IMR-90 (cell line): Measurements from ENCODE around the gene CD2. TPM values are rescaled to one million over a fixed set of nuclear protein-coding genes. Genes with fewer than 3 reads are reported as not detected.

Source experiments
- ATAC-seq: fragments of 200-7000 bp; cut with Tn5 transposase; 2 replicates; pipeline ENCODE4 v1.9.1; 2020; ENCODE audit warnings: low read depth, mild to moderate bottlenecking, moderate library complexity
- BruUV-seq: library from RNA; stranded (reverse); fragments of 400-500 nt; replicated peaks from 2 replicates; lab custom pipeline; 2021; lab: Mats Ljungman, UMichigan
- CTCF ChIA-PET: fragments of 300-600 bp; formaldehyde crosslinking; extraction: SDS; loops from one replicate; lab custom pipeline; 2021; ENCODE audit warnings: antibody characterized with exemption; lab: Yijun Ruan, JAX
- POLR2A ChIA-PET: fragments of 300-600 bp; sonication (Branson Sonifier 250); formaldehyde crosslinking; loops from one replicate; lab custom pipeline; 2022; ENCODE audit warnings: antibody characterized with exemption; ENCODE audit not compliant: unreplicated experiment; lab: Charles Lee
- DNase-seq: peaks from one replicate; pipeline ENCODE4 v3.0.0; 2013
- H2AFZ ChIP-seq: replicated peaks from 2 replicates; pipeline ENCODE3; 2013; ENCODE audit warnings: low read length, mild to moderate bottlenecking; ENCODE audit not compliant: poor library complexity
- H2AK5ac ChIP-seq: 2 replicates; pipeline ENCODE4 v1.6.1; 2013; ENCODE audit warnings: low read depth, low read length, inconsistent platforms
- H2AK9ac ChIP-seq: replicated peaks from 2 replicates; pipeline ENCODE3; 2013; ENCODE audit warnings: mild to moderate bottlenecking, low read depth, low read length, moderate library complexity; ENCODE audit not compliant: poor library complexity
- H2BK120ac ChIP-seq: 2 replicates; pipeline ENCODE4 v1.6.1; 2013; ENCODE audit warnings: low read depth, low read length, inconsistent platforms
- H2BK15ac ChIP-seq: 3 replicates; pipeline ENCODE4 v1.6.1; 2013; ENCODE audit warnings: low read depth, low read length, inconsistent platforms
- H2BK20ac ChIP-seq: 2 replicates; pipeline ENCODE4 v1.6.1; 2013; ENCODE audit warnings: low read depth, mild to moderate bottlenecking, inconsistent platforms, low read length, moderate library complexity
- H2BK5ac ChIP-seq: 2 replicates; pipeline ENCODE4 v1.6.1; 2013; ENCODE audit warnings: mild to moderate bottlenecking, low read depth, low read length, inconsistent platforms; ENCODE audit not compliant: poor library complexity, severe bottlenecking
- H3K14ac ChIP-seq: replicated peaks from 2 replicates; pipeline ENCODE4 v1.6.1; 2013; ENCODE audit warnings: low read depth, low read length, inconsistent platforms
- H3K18ac ChIP-seq: 2 replicates; pipeline ENCODE4 v1.6.1; 2013; ENCODE audit warnings: low read depth, low read length, control low read depth
- H3K23ac ChIP-seq: 2 replicates; pipeline ENCODE4 v1.6.1; 2013; ENCODE audit warnings: low read depth, low read length, inconsistent platforms
- H3K27ac ChIP-seq: 2 replicates; pipeline ENCODE4 v1.5.1; 2013; ENCODE audit warnings: mild to moderate bottlenecking, control low read depth, low read length; ENCODE audit not compliant: insufficient read depth
- H3K27me3 ChIP-seq: 2 replicates; pipeline ENCODE4 v1.6.1; 2013; ENCODE audit warnings: low read length; ENCODE audit not compliant: control insufficient read depth, insufficient read depth
- H3K36me3 ChIP-seq: 2 replicates; pipeline ENCODE4 v1.6.1; 2013; ENCODE audit warnings: low read length, mixed read lengths; ENCODE audit not compliant: control insufficient read depth, insufficient read depth
- H3K4ac ChIP-seq: 2 replicates; pipeline ENCODE4 v1.6.1; 2013; ENCODE audit warnings: low read depth, low read length, inconsistent platforms
- H3K4me1 ChIP-seq: 2 replicates; pipeline ENCODE4 v1.6.1; 2013; ENCODE audit warnings: low read length, mixed read lengths; ENCODE audit not compliant: control insufficient read depth, insufficient read depth
- H3K4me2 ChIP-seq: 2 replicates; pipeline ENCODE4 v1.6.1; 2013; ENCODE audit warnings: low read depth, mild to moderate bottlenecking, control low read depth, low read length, moderate library complexity
- H3K4me3 ChIP-seq: 2 replicates; pipeline ENCODE4 v1.5.1; 2013; ENCODE audit warnings: low read depth, mild to moderate bottlenecking, control low read depth, low read length, moderate library complexity; ENCODE audit not compliant: insufficient read depth
- H3K56ac ChIP-seq: 2 replicates; pipeline ENCODE4 v1.6.1; 2013; ENCODE audit warnings: low read length, inconsistent platforms; ENCODE audit not compliant: insufficient read depth; ENCODE audit errors: extremely low read depth
- H3K79me1 ChIP-seq, 2 experiments: 2 replicates each; pipeline ENCODE4 v1.6.1; 2013; ENCODE audit warnings: low read length in 2 of 2, inconsistent platforms in 1 of 2, low read depth in 1 of 2
- H3K9ac ChIP-seq: 2 replicates; pipeline ENCODE4 v1.6.1; 2013; ENCODE audit warnings: low read depth, low read length, control low read depth
- H3K9me1 ChIP-seq: 2 replicates; pipeline ENCODE4 v1.6.1; 2013; ENCODE audit warnings: low read length, inconsistent platforms; ENCODE audit not compliant: insufficient read depth
- H3K9me3 ChIP-seq: 2 replicates; pipeline ENCODE4 v1.6.1; 2013; ENCODE audit warnings: low read length; ENCODE audit not compliant: control insufficient read depth, insufficient read depth
- H4K20me1 ChIP-seq: 2 replicates; pipeline ENCODE4 v1.6.1; 2013; ENCODE audit warnings: low read length, inconsistent platforms; ENCODE audit not compliant: insufficient read depth
- H4K5ac ChIP-seq: 2 replicates; pipeline ENCODE4 v1.6.1; 2013; ENCODE audit warnings: mild to moderate bottlenecking, low read depth, low read length, control low read depth
- H4K8ac ChIP-seq, 2 experiments: 2 replicates each; pipeline ENCODE4 v1.6.1; 2013; ENCODE audit warnings: low read depth in 2 of 2, low read length in 2 of 2, control low read depth in 1 of 2, inconsistent platforms in 1 of 2
- H4K91ac ChIP-seq: 2 replicates; pipeline ENCODE4 v1.6.1; 2013; ENCODE audit warnings: low read depth, low read length, inconsistent platforms; ENCODE audit not compliant: insufficient read depth
- BHLHE40 ChIP-seq: fragments of 150-350 bp; IDR thresholded peaks from 2 replicates; pipeline ENCODE4 v1.6.1; 2016; ENCODE audit warnings: mild to moderate bottlenecking, low read depth, low read length
- CEBPB ChIP-seq: IDR thresholded peaks from 2 replicates; pipeline ENCODE4 v1.6.1; 2012; ENCODE audit warnings: low read depth, low read length, improper control_type of control experiment
- CHD1 ChIP-seq: IDR thresholded peaks from 2 replicates; pipeline ENCODE4 v1.6.1; 2012; ENCODE audit warnings: low read depth, low read length, improper control_type of control experiment
- FOS ChIP-seq: fragments of 150-350 bp; IDR thresholded peaks from 2 replicates; pipeline ENCODE4 v1.6.1; 2016; ENCODE audit warnings: low read depth, low read length
- MAFK ChIP-seq: IDR thresholded peaks from 2 replicates; pipeline ENCODE4 v1.6.1; 2012; ENCODE audit warnings: low read depth, low read length, improper control_type of control experiment
- MAZ ChIP-seq: IDR thresholded peaks from 2 replicates; pipeline ENCODE4 v1.6.1; 2012; ENCODE audit warnings: low read depth, mild to moderate bottlenecking, low read length, improper control_type of control experiment, moderate library complexity, borderline replicate concordance
- MXI1 ChIP-seq: IDR thresholded peaks from 2 replicates; pipeline ENCODE4 v1.6.1; 2012; ENCODE audit warnings: low read depth, mild to moderate bottlenecking, low read length, moderate library complexity, borderline replicate concordance
- NFE2L2 ChIP-seq: fragments of 150-350 bp; IDR thresholded peaks from 2 replicates; pipeline ENCODE4 v1.6.1; 2016; ENCODE audit warnings: low read depth, mild to moderate bottlenecking, low read length
- POLR2A ChIP-seq: IDR thresholded peaks from 2 replicates; pipeline ENCODE4 v1.6.1; 2012; ENCODE audit warnings: mild to moderate bottlenecking, low read depth, low read length
- RAD21 ChIP-seq: IDR thresholded peaks from 2 replicates; pipeline ENCODE4 v1.6.1; 2012; ENCODE audit warnings: low read length, improper control_type of control experiment
- RCOR1 ChIP-seq: IDR thresholded peaks from 2 replicates; pipeline ENCODE4 v1.6.1; 2012; ENCODE audit warnings: mild to moderate bottlenecking, low read length, improper control_type of control experiment; ENCODE audit not compliant: insufficient replicate concordance
- RFX5 ChIP-seq: IDR thresholded peaks from 2 replicates; pipeline ENCODE4 v1.8.0; 2012; ENCODE audit warnings: low read depth, mild to moderate bottlenecking, low read length, moderate library complexity
- SMC3 ChIP-seq: fragments of 150-350 bp; IDR thresholded peaks from 2 replicates; pipeline ENCODE4 v1.6.1; 2016; ENCODE audit warnings: low read depth, mild to moderate bottlenecking, antibody characterized with exemption, low read length, moderate library complexity
- WGBS, 2 experiments: methylation state at CpG; one replicate each; pipeline versions ENCODE4 v1.1.5 to v1.1.7; 2013; ENCODE audit warnings: missing lambda C conversion rate in 2 of 2; ENCODE audit not compliant: insufficient read length in 1 of 2; ENCODE audit errors: extremely low coverage in 2 of 2; 5-methylcytosine and 5-hydroxymethylcytosine counted together
- dilution Hi-C: fragments of 300-500 bp; cut with HindIII; formaldehyde crosslinking; loops from one replicate; pipeline ENCODE4 v1.14.3; 2018; ENCODE audit warnings: low sequenced_read_pairs; ENCODE audit not compliant: unreplicated experiment
- in situ Hi-C: fragments of 300-500 bp; cut with MboI; formaldehyde crosslinking; loops from 3 replicates; pipeline ENCODE4 v1.14.3; 2019; ENCODE audit warnings: low sequenced_read_pairs, inconsistent platforms, mixed read lengths
- intact Hi-C: fragments of 100-400 bp; cut with micrococcal nuclease; formaldehyde crosslinking; loops from 2 replicates; pipeline ENCODE4 v1.10.0; 2022
- polyA plus RNA-seq, 3 experiments: library from polyadenylated mRNA; depleted of rRNA; stranded (reverse); fragments of >200 nt; gene quantifications; 2 replicates each; pipeline ENCODE4 v1.2.3, GENCODE V29; 2012; ENCODE audit warnings: low replicate concordance in 1 of 3
- total RNA-seq: library from RNA; depleted of rRNA; stranded (reverse); fragments of >200 nt; gene quantifications from 2 replicates; pipeline ENCODE4 v1.2.3, GENCODE V29; 2012
- TF ChIP-seq, protein P1 (sequence below): fragments of 150-350 bp; IDR thresholded peaks from 2 replicates; pipeline ENCODE4 v1.6.1; 2016; ENCODE audit warnings: low read depth, mild to moderate bottlenecking, low read length, moderate library complexity, borderline replicate concordance
- TF ChIP-seq, protein P2 (sequence below): fragments of 150-350 bp; IDR thresholded peaks from 2 replicates; pipeline ENCODE4 v1.6.1; 2017; ENCODE audit warnings: mild to moderate bottlenecking, antibody characterized with exemption, low read length, low read depth
- TF ChIP-seq, protein P3 (sequence below): conservative IDR thresholded peaks from 2 replicates; pipeline ENCODE4 v1.5.1; 2012; ENCODE audit warnings: mild to moderate bottlenecking, low read depth, low read length, improper control_type of control experiment

CD2 gene
- total and polyA plus RNA-seq, 2 of the 4 experiments (the other 2 are of a cell fraction): not detected

DNA sequence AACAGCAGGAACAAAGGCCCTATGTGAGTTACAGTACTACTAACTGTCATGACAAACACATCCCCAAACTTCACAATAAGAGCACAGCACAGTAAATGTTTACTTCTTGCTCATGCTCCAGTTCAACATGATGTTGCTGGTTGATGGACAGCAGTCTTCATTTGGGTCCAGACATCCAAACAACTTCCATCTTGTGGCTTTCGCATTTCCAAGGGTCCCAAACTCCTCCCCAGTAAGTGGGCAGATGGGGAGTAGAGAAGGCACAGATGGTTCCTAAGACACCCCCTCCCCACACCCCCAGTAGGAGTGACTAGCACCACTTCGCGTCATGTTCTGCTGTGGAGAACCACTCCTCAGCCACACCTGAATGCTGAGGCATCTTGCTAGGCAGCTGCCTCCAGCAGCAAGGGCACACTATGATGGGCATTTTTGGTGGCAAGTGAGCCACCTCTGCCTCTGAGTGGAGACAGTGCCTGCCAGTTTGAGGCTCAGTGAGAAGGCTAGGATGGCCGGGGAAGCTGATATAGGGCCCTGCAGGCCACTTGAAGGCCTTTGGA, 32.7 kb upstream of the CD2 start:
- BruUV-seq: no TSS peak
- Histone ChIP-seq H2BK120ac (no peak overlapping the region), H3K4me3 (no peak overlapping the region), H3K18ac (no peak overlapping the region), H4K5ac (no peak overlapping the region), H2AK9ac (no peak overlapping the region), H3K79me1 (no peaks in the 10 kb centered on the region), H3K4me2 (no peak overlapping the region), H3K23ac (no peak overlapping the region), H3K27ac (no peak overlapping the region), H3K4ac (no peak overlapping the region), H3K14ac (no peak overlapping the region), H4K91ac (no peak overlapping the region), H3K9me1 (no peaks in the 10 kb centered on the region), H4K20me1 (no peaks in the 10 kb centered on the region), H2AFZ (no peak overlapping the region), H3K56ac (no peak overlapping the region), H2AK5ac (no peak overlapping the region), H3K9me3 (no peaks in the 10 kb centered on the region), H3K27me3 (no peaks in the 10 kb centered on the region), H3K9ac (no peak overlapping the region), H3K4me1 (no peaks in the 10 kb centered on the region), H2BK20ac (no peak overlapping the region), H3K36me3 (no peaks in the 10 kb centered on the region), H4K8ac (no peak overlapping the region), H2BK5ac (no peak overlapping the region), H2BK15ac (no peak overlapping the region)
- DNase-seq (no peak), ATAC-seq (no peak)
- ChIA-PET POLR2A (no interaction called here), CTCF (no interaction called here)
- dilution Hi-C loops: no loop called here
- WGBS, 2 experiments: 43% methylated on average over 1 of the region's 4 CpGs; no CpG with 5 or more reads in 1 of the 2 experiments
- TF ChIP-seq MXI1: no peak
- no peak for TF ChIP-seq MAZ
- TF ChIP-seq, protein P1, sequence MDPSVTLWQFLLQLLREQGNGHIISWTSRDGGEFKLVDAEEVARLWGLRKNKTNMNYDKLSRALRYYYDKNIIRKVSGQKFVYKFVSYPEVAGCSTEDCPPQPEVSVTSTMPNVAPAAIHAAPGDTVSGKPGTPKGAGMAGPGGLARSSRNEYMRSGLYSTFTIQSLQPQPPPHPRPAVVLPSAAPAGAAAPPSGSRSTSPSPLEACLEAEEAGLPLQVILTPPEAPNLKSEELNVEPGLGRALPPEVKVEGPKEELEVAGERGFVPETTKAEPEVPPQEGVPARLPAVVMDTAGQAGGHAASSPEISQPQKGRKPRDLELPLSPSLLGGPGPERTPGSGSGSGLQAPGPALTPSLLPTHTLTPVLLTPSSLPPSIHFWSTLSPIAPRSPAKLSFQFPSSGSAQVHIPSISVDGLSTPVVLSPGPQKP: no peak
- TF ChIP-seq, protein P2, sequence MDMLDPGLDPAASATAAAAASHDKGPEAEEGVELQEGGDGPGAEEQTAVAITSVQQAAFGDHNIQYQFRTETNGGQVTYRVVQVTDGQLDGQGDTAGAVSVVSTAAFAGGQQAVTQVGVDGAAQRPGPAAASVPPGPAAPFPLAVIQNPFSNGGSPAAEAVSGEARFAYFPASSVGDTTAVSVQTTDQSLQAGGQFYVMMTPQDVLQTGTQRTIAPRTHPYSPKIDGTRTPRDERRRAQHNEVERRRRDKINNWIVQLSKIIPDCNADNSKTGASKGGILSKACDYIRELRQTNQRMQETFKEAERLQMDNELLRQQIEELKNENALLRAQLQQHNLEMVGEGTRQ: no peak
- no peak for TF ChIP-seq FOS
- no peak for TF ChIP-seq RCOR1
- no peak for TF ChIP-seq RFX5
- no peak for TF ChIP-seq MAFK
- TF ChIP-seq, protein P3, sequence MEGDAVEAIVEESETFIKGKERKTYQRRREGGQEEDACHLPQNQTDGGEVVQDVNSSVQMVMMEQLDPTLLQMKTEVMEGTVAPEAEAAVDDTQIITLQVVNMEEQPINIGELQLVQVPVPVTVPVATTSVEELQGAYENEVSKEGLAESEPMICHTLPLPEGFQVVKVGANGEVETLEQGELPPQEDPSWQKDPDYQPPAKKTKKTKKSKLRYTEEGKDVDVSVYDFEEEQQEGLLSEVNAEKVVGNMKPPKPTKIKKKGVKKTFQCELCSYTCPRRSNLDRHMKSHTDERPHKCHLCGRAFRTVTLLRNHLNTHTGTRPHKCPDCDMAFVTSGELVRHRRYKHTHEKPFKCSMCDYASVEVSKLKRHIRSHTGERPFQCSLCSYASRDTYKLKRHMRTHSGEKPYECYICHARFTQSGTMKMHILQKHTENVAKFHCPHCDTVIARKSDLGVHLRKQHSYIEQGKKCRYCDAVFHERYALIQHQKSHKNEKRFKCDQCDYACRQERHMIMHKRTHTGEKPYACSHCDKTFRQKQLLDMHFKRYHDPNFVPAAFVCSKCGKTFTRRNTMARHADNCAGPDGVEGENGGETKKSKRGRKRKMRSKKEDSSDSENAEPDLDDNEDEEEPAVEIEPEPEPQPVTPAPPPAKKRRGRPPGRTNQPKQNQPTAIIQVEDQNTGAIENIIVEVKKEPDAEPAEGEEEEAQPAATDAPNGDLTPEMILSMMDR: no peak
- TF ChIP-seq NFE2L2: no peak
- no peak for TF ChIP-seq BHLHE40
- TF ChIP-seq SMC3: no peak
- TF ChIP-seq CEBPB: no peak
- TF ChIP-seq CHD1: no peak
- no peak for TF ChIP-seq POLR2A
- no peak for TF ChIP-seq RAD21
- in situ Hi-C loops: no loop called here
- intact Hi-C loops: loop anchor here (5.0 kb wide), 1 partner anchor 561 kb away; no protein-coding TSS in a partner anchor
